Uterus (tissue), 4 donors: Measurements from ENCODE around the gene CABP5. TPM values are rescaled to one million over a fixed set of nuclear protein-coding genes. Genes with fewer than 3 reads are reported as not detected.
"Not testable (repeated sequence)": the region's sequence is repeated elsewhere in the genome, so short reads cannot be mapped to it uniquely, and the experiment has no call there.

Source experiments
- DNase-seq, 2 donors: peaks; one replicate each; pipeline ENCODE4 v3.0.0-alpha.2; 2019 to 2020
- H3K27ac ChIP-seq, 2 donors: fragments of 200-600 bp; sonication (generic); 1 replicate in 1 of 2; 2 replicates in 1 of 2; pipeline ENCODE4 v1.5.1; 2016 to 2018
- H3K27me3 ChIP-seq, 2 donors: fragments of 200-600 bp; sonication (generic); one replicate each; pipeline ENCODE4 v1.5.1; 2018 to 2019; ENCODE audit warnings: control low read depth in 1 of 2
- H3K36me3 ChIP-seq, 2 donors: fragments of 200-600 bp; sonication (generic); one replicate each; pipeline ENCODE4 v1.5.1; 2019; ENCODE audit warnings: control low read depth in 1 of 2
- H3K4me1 ChIP-seq, 2 donors: fragments of 200-600 bp; sonication (generic); one replicate each; pipeline ENCODE4 v1.5.1; 2018 to 2019; ENCODE audit warnings: control low read depth in 1 of 2
- H3K4me3 ChIP-seq, 2 donors: fragments of 200-600 bp; sonication (generic); 1 replicate in 1 of 2; 2 replicates in 1 of 2; pipeline ENCODE4 v1.5.1; 2018 to 2019; ENCODE audit warnings: mild to moderate bottlenecking in 1 of 2
- H3K9me3 ChIP-seq, 2 donors: fragments of 200-600 bp; sonication (generic); one replicate each; pipeline ENCODE4 v1.5.1; 2019; ENCODE audit warnings: control low read depth in 1 of 2
- POLR2A ChIP-seq, 2 donors: fragments of 450-650 bp; IDR thresholded peaks; one replicate each; pipeline ENCODE4 v1.6.1; 2016; ENCODE audit warnings: antibody characterized with exemption in 2 of 2, mild to moderate bottlenecking in 1 of 2, moderate library complexity in 1 of 2
- intact Hi-C: fragments of 100-400 bp; cut with DNase I; formaldehyde crosslinking; loops from one replicate; pipeline ENCODE4 v1.15.1; 2023; ENCODE audit warnings: low total_unique reads
- total RNA-seq, 4 donors: library from RNA; depleted of rRNA in 3 of 4; stranded (reverse); fragments of >200 nt in 3 of 4; gene quantifications; one replicate each; pipeline versions ENCODE4 v1.1.0 to v1.2.4, GENCODE V29; 2014 to 2023
- TF ChIP-seq, protein P1 (sequence below), 4 experiments: fragments of 200-600 bp in 2 of 4; fragments of 450-650 bp in 2 of 4; sonication (generic) in 2 of 4; IDR thresholded peaks; one replicate each; pipeline ENCODE4 v1.5.1; 2016 to 2019; ENCODE audit warnings: antibody characterized with exemption in 4 of 4, mild to moderate bottlenecking in 2 of 4, moderate library complexity in 1 of 4
- donor health status: DM: yes; HTN: yes; CAD: no.

The CABP5 gene
- not detected for total RNA-seq

DNA sequence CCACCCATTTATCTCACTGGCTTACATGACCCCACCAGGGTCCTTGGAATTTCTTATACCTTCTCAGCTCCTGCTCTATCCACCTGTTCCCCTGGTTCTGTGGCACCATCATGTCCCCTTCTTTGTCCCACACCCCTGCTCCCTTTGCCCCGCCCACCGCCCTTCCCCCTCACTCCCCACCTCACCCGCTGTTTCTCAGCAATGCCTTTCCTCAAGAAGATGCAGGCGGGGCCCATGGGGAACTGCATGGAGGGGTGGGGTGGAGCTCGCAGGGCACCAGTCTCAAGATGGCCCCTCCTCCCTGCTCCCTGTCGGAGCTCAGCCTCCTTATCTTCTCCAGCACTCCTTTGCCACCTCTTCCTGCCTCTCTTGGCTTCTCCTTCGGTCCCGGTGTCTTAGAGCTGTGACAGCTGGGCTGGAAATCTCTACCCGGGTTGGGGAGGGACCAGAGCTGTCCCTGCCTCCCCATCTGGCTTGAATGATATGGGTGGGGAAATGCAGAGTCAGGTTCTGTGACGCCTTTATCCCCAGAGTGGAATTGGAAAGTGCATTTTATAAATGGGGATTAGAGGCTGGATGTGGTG, at the start of gene CABP5:
CABP5 (minus strand) TSS at position 405 of the 584 bp plus-strand sequence; CDS start at position 248, 157 bp downstream.
- intact Hi-C loops, result no loop called here
- Histone ChIP-seq H3K36me3 (no peaks in the 10 kb centered on the region), H3K4me1 (no peaks in the 10 kb centered on the region), H3K4me3 (no peak within 1 kb of the TSS), H3K9me3 (no peaks in the 10 kb centered on the region), H3K27ac (no peak within 1 kb of the TSS), H3K27me3 (no peaks in the 10 kb centered on the region)
- no peak for DNase-seq
- no peak for TF ChIP-seq POLR2A (IDR thresholded peaks at IDR 0.05)
- TF ChIP-seq, protein P1, sequence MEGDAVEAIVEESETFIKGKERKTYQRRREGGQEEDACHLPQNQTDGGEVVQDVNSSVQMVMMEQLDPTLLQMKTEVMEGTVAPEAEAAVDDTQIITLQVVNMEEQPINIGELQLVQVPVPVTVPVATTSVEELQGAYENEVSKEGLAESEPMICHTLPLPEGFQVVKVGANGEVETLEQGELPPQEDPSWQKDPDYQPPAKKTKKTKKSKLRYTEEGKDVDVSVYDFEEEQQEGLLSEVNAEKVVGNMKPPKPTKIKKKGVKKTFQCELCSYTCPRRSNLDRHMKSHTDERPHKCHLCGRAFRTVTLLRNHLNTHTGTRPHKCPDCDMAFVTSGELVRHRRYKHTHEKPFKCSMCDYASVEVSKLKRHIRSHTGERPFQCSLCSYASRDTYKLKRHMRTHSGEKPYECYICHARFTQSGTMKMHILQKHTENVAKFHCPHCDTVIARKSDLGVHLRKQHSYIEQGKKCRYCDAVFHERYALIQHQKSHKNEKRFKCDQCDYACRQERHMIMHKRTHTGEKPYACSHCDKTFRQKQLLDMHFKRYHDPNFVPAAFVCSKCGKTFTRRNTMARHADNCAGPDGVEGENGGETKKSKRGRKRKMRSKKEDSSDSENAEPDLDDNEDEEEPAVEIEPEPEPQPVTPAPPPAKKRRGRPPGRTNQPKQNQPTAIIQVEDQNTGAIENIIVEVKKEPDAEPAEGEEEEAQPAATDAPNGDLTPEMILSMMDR (IDR thresholded peaks at IDR 0.05), result no peak

- DNase-seq, H3K9me3 ChIP-seq, H3K36me3 ChIP-seq, H3K4me1 ChIP-seq, H3K4me3 ChIP-seq, H3K27me3 ChIP-seq, H3K27ac ChIP-seq, intact Hi-C loops: not testable (repeated sequence)
Observed at GRCh38 chr19:48091111-48091718, 47.3 kb upstream of the CABP5 start.

- TF ChIP-seq POLR2A (IDR thresholded peaks at IDR 0.05), result no peak
- TF ChIP-seq, protein P1 (IDR thresholded peaks at IDR 0.05), result no peak
Observed at GRCh38 chr19:48090281-48090802, 46.5 kb upstream of the CABP5 start.

GRCh38 chr19:48088991-48089390, 45.1 kb upstream of the CABP5 start:
- H3K36me3 ChIP-seq, H3K27ac ChIP-seq, H3K4me3 ChIP-seq, H3K4me1 ChIP-seq, H3K27me3 ChIP-seq, H3K9me3 ChIP-seq, DNase-seq, intact Hi-C loops: not testable (repeated sequence)

More at GRCh38 chr19:48090281-48090802, 46.5 kb upstream of the CABP5 start:
- Histone ChIP-seq H3K4me3 (no peak overlapping the region), H3K36me3 (no peaks in the 10 kb centered on the region), H3K27me3 (no peaks in the 10 kb centered on the region), H3K4me1 (no peaks in the 10 kb centered on the region), H3K27ac (no peak overlapping the region), H3K9me3 (no peaks in the 10 kb centered on the region)
- intact Hi-C loops, result no loop called here
- no peak for DNase-seq

- Histone ChIP-seq H3K36me3 (no peaks in the 10 kb centered on the region), H3K27me3 (no peaks in the 10 kb centered on the region), H3K4me3 (no peak overlapping the region), H3K4me1 (no peaks in the 10 kb centered on the region), H3K9me3 (no peaks in the 10 kb centered on the region), H3K27ac (no peak overlapping the region)
- TF ChIP-seq, protein P1 (IDR thresholded peaks at IDR 0.05), result no peak
- no peak for TF ChIP-seq POLR2A (IDR thresholded peaks at IDR 0.05)
- intact Hi-C loops, result no loop called here
- no peak for DNase-seq
Observed at GRCh38 chr19:48085904-48086864, 42.3 kb upstream of the CABP5 start.
